Neural progenitor cell (in vitro differentiated cells): Measurements from ENCODE around the gene CRIP3. TPM values are rescaled to one million over a fixed set of nuclear protein-coding genes. Genes with fewer than 3 reads are reported as not detected.

Experiments
- DNase-seq: peaks from one replicate; pipeline ENCODE4 v3.0.0-alpha.2; 2016; ENCODE audit warnings: low spot score
- H2AFZ ChIP-seq: fragments of 200-600 bp; sonication (generic); replicated peaks from 2 replicates; pipeline ENCODE4 v1.6.1; 2016; ENCODE audit warnings: antibody characterized with exemption
- H3F3A ChIP-seq: fragments of 200-600 bp; sonication (generic); 2 replicates; pipeline ENCODE4 v1.6.1; 2016; ENCODE audit warnings: antibody characterized with exemption, low read depth
- H3K27ac ChIP-seq: fragments of 200-600 bp; sonication (generic); 2 replicates; pipeline ENCODE4 v1.5.1; 2016; ENCODE audit warnings: mild to moderate bottlenecking
- H3K27me3 ChIP-seq: fragments of 200-600 bp; sonication (generic); 2 replicates; pipeline ENCODE4 v1.6.1; 2016; ENCODE audit warnings: mild to moderate bottlenecking, moderate library complexity
- H3K36me3 ChIP-seq: fragments of 200-600 bp; sonication (generic); 2 replicates; pipeline ENCODE4 v1.5.1; 2016
- H3K4me1 ChIP-seq: fragments of 200-600 bp; sonication (generic); 2 replicates; pipeline ENCODE4 v1.6.1; 2016; ENCODE audit warnings: mixed run types
- H3K4me2 ChIP-seq: fragments of 200-600 bp; sonication (generic); 2 replicates; pipeline ENCODE4 v1.6.1; 2016
- H3K4me3 ChIP-seq: fragments of 200-600 bp; sonication (generic); 2 replicates; pipeline ENCODE4 v1.5.1; 2016
- H3K79me2 ChIP-seq: fragments of 200-600 bp; sonication (generic); 2 replicates; pipeline ENCODE4 v1.6.1; 2016; ENCODE audit warnings: low read depth
- H3K9ac ChIP-seq: fragments of 200-600 bp; sonication (generic); 2 replicates; pipeline ENCODE4 v1.6.1; 2016
- H3K9me3 ChIP-seq: fragments of 200-600 bp; sonication (generic); 2 replicates; pipeline ENCODE4 v1.5.1; 2016; ENCODE audit warnings: low read depth
- H4K20me1 ChIP-seq: fragments of 200-600 bp; sonication (generic); 2 replicates; pipeline ENCODE4 v1.6.1; 2016; ENCODE audit warnings: low read depth
- H3K27ac Mint-ChIP-seq: 3 replicates; pipeline ENCODE4 v1.8.0; 2021; ENCODE audit warnings: mixed read lengths
- H3K27me3 Mint-ChIP-seq: 2 replicates; pipeline ENCODE4 v1.8.0; 2022; ENCODE audit warnings: low read depth, mild to moderate bottlenecking, inconsistent platforms, moderate library complexity, mixed read lengths; ENCODE audit not compliant: insufficient read depth
- H3K36me3 Mint-ChIP-seq: 3 replicates; pipeline ENCODE4 v1.8.0; 2021; ENCODE audit warnings: mixed read lengths
- H3K4me1 Mint-ChIP-seq: 3 replicates; pipeline ENCODE4 v1.8.0; 2021; ENCODE audit warnings: mixed read lengths
- H3K4me3 Mint-ChIP-seq: 3 replicates; pipeline ENCODE4 v1.8.0; 2021; ENCODE audit warnings: mild to moderate bottlenecking, moderate library complexity, mixed read lengths
- H3K9me3 Mint-ChIP-seq: 3 replicates; pipeline ENCODE4 v1.8.0; 2020; ENCODE audit warnings: mixed read lengths
- CTCF ChIP-seq: fragments of 200-600 bp; sonication (generic); IDR thresholded peaks from 2 replicates; pipeline ENCODE4 v1.5.1; 2017; ENCODE audit warnings: antibody characterized with exemption, mild to moderate bottlenecking
- EZH2 ChIP-seq: fragments of 200-600 bp; sonication (generic); IDR thresholded peaks from 2 replicates; pipeline ENCODE4 v1.6.1; 2017; ENCODE audit warnings: antibody characterized with exemption, mild to moderate bottlenecking, moderate library complexity
- EZH2phosphoT487 ChIP-seq: fragments of 200-600 bp; sonication (generic); IDR thresholded peaks from 2 replicates; pipeline ENCODE4 v1.6.1; 2017; ENCODE audit warnings: antibody characterized with exemption
- total RNA-seq: library from RNA; depleted of rRNA; stranded (reverse); fragments of >200 nt; gene quantifications from 2 replicates; pipeline ENCODE4 v1.2.3, GENCODE V29; 2015; ENCODE audit warnings: low replicate concordance

CRIP3 gene
- total RNA-seq, 1 donor from 2014 or later: 21.3 TPM

GRCh38 chr6:43325876-43326275 lies 17.2 kb upstream of the CRIP3 start:
- Histone ChIP-seq H3K9ac (no peak overlapping the region), H3K9me3 (no peaks in the 10 kb centered on the region), H3K36me3 (no peaks in the 10 kb centered on the region), H3F3A (no peaks in the 10 kb centered on the region), H3K4me3 (no peak overlapping the region), H3K4me2 (no peak overlapping the region), H2AFZ (no peak overlapping the region), H3K79me2 (no peaks in the 10 kb centered on the region), H3K27ac (no peak overlapping the region), H3K4me1 (no peaks in the 10 kb centered on the region), H3K27me3 (no peaks in the 10 kb centered on the region), H4K20me1 (no peaks in the 10 kb centered on the region)
- no peak for DNase-seq
- Mint-ChIP-seq H3K27me3 (peaks cover 2% of the 10 kb centered on the region), H3K4me1 (no peaks in the 10 kb centered on the region), H3K36me3 (no peaks in the 10 kb centered on the region), H3K9me3 (no peaks in the 10 kb centered on the region), H3K27ac (no peak overlapping the region), H3K4me3 (no peak overlapping the region)
- TF ChIP-seq CTCF: no peak
- TF ChIP-seq EZH2: no peak
- TF ChIP-seq EZH2phosphoT487: no peak

- Histone ChIP-seq H3F3A (no peaks in the 10 kb centered on the region), H3K27ac (no peak overlapping the region), H3K4me3 (no peak overlapping the region), H3K79me2 (no peaks in the 10 kb centered on the region), H4K20me1 (no peaks in the 10 kb centered on the region), H3K27me3 (no peaks in the 10 kb centered on the region), H3K4me1 (no peaks in the 10 kb centered on the region), H3K9me3 (no peaks in the 10 kb centered on the region), H3K36me3 (no peaks in the 10 kb centered on the region), H3K9ac (no peak overlapping the region), H3K4me2 (no peak overlapping the region), H2AFZ (no peak overlapping the region)
- no peaks in the 10 kb centered on the region for H3K4me1 Mint-ChIP-seq
- H3K36me3 Mint-ChIP-seq: no peaks in the 10 kb centered on the region
- no peaks in the 10 kb centered on the region for H3K9me3 Mint-ChIP-seq
- H3K4me3 Mint-ChIP-seq: no peak overlapping the region
- no peaks in the 10 kb centered on the region for H3K27me3 Mint-ChIP-seq
- DNase-seq: no peak
- H3K27ac Mint-ChIP-seq: no peak overlapping the region
- TF ChIP-seq EZH2: no peak
- TF ChIP-seq CTCF: no peak
- no peak for TF ChIP-seq EZH2phosphoT487
Observed at GRCh38 chr6:43318011-43318410, 9.4 kb upstream of the CRIP3 start.

GRCh38 chr6:43313813-43314212 lies 5.2 kb upstream of the CRIP3 start:
- Histone ChIP-seq H3K36me3 (no peaks in the 10 kb centered on the region), H3K4me1 (peaks cover 5% of the 10 kb centered on the region), H4K20me1 (no peaks in the 10 kb centered on the region), H3K9ac (no peak overlapping the region), H3K79me2 (no peaks in the 10 kb centered on the region), H3K4me2 (no peak overlapping the region), H3K27ac (no peak overlapping the region), H3K9me3 (no peaks in the 10 kb centered on the region), H3K4me3 (no peak overlapping the region), H3F3A (no peaks in the 10 kb centered on the region), H2AFZ (no peak overlapping the region), H3K27me3 (no peaks in the 10 kb centered on the region)
- peaks cover 5% of the 10 kb centered on the region for H3K27me3 Mint-ChIP-seq
- TF ChIP-seq CTCF (no peak), EZH2 (no peak), EZH2phosphoT487 (no peak)
- no peak overlapping the region for H3K27ac Mint-ChIP-seq
- H3K4me3 Mint-ChIP-seq: no peak overlapping the region
- H3K9me3 Mint-ChIP-seq: no peaks in the 10 kb centered on the region
- H3K4me1 Mint-ChIP-seq: peaks cover 5% of the 10 kb centered on the region
- DNase-seq: no peak
- H3K36me3 Mint-ChIP-seq: no peaks in the 10 kb centered on the region
